Fibroblast of the conjunctiva (primary cell): Measurements from ENCODE around the gene USH2A.

Experiments
- DNase-seq: peaks from one replicate; pipeline ENCODE4 v3.0.0-alpha.2; 2010; ENCODE audit warnings: low read depth

Gene USH2A

DNA sequence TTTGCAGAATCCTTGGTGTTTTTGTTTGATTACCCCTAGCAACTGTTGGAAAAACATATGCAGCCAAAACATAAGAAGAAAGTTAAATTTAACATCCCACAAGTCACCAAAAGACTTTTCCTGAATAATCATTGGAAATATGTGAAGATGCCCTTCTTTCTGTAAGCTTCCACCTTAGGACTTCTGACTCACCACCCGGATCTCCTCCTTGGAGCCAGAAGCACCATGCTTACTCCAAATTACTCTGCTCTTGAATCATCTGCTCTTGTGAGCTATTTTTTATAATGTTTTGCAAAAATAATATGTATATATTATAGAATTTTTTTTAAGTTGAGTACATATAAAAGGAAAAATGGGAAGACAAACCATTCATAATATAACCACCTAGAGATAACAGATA is 464.4 kb downstream of the USH2A start:
- DNase-seq, result peak; percentile 6

DNA sequence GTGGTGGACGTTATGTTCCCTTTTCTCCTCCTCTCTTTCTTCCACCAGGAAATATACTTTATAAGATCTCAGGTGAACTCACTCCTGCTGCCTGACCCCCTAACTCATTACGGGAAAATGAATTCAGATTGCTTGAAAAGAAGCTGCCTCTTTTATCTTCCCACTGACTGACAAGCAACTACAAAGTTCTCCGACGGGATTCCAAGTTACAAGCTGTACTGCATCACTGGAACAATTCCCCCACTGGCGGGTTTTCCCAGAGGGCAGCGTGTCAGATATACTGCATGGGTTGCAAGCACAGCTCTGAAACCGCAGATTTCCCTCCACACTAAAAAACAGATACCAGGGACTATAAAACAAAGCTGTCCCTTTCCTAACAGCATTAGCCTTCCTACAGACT is 465.6 kb downstream of the USH2A start:
- DNase-seq, result no peak

DNA sequence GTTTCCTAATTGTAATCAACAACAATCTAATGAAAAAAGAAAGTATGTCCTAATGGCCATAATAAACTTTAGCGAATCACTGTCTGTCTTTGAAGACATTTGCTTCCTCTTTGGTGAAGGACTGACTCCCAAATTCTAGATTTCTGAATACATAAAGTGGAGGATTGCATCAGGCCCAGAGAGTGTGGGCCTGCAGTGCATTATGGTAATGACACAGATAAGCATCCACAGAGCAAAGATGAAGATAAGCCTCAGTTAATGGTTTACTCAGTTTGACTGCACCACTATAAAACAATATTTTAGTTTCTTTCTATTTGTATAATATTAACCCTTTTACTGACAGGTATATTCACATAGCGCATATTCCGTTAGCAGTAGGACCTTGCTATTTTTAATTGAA is 490.7 kb downstream of the USH2A start:
- no peak for DNase-seq

DNA sequence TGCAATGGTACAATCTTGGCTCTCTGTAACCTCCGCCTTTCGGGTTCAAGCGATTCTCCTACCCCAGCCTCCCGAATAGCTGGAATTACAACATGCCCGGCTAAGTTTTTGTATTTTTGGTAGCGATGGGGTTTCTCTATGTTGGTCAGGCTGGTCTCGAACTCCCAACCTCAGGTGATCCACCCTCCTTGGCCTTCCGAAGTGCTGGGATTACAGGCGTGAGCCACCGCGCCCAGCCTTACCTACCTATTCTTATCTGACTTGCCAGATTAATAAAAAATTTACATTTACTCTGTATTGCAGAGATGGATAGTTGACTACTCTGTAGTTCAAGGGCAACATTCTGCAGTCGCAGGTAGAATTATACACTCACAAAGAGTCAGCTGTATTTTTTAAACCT is 496.6 kb downstream of the USH2A start:
- DNase-seq, result no peak

DNA sequence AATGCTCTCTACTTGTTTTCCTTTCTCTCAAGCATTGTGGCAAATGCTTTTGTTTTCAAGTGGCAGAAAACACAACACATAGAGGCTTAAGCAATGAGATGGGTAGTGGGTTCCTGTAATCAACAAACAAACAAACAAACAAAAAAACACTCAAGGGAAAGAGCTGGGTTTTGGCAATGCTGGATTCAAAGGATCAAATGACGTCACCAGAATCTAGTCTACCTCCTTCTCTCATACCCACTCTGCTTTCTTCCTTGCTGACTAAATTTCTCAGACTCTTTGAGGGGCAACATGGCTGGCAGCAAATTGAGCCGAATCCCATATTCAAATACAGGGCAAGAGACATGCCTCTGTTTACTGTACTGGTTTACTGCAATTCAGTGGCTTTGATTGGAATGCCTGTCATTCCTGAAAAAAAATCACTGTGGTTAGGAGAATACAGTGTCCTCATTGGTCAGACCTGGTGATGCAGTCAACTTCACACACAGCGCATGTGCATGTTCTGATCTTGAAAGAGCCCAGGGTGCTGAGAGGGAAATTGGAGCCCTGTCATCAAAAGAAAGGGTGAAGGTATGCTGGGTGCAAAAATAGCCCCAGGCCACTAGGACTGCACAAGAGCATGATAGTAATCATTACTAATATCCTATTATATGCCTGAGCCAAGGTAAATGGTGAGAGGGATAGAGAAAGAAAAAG is 500.0 kb downstream of the USH2A start:
- no peak for DNase-seq

DNA sequence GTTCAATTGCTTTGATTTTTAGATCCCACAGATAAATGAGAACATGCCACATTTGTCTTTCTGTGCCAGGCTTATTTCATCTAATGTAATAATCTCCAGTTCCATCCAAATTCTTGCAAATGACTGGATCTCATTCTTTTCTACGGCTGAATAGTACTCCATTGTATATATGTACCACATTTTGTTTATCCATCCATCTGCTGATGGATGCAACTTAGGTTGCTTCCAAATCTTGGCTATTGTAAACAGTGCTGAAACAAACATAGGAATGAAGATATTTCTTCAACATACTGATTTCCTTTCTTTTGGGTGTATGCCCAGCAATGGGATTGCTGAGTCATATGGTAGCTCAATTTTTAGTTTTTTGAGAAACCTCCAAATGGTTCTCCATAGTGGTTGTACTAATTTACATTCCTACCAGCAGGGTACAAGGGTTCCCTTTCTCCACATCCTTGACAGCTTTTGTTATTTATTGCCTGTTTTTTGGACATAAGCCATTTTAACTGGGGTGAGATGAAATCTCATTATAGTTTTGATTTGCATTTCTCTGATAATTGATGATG is 511.8 kb downstream of the USH2A start:
- DNase-seq, result no peak

DNA sequence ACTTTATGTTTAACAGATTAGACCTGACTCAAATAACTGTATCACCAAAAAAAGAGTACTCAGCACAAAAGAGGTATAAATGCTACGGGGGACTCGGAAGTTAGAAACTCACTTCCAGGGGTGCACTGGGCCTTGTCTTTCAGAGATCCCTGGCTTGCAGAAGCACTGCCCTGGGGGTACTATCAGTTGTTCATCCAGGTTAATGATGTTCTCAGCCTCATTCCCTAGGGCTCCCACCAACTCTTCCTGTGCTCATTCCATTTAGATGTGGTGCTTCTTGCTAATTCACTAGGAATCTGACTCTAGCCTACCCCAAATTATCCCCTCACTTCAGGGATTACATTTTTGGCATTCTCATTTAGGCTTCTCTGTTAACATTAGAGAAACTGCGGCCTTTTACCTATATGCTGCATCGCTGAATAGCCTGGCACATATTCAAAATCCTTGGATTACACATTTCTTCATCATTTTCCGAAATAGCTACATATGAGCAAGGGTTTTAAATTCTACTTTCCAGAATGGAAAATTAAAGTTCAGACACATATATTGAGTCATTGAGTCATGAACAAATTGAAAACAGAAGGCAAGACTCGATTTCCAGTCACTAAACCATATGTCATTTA is 517.6 kb downstream of the USH2A start:
- peak; percentile 63 for DNase-seq

DNA sequence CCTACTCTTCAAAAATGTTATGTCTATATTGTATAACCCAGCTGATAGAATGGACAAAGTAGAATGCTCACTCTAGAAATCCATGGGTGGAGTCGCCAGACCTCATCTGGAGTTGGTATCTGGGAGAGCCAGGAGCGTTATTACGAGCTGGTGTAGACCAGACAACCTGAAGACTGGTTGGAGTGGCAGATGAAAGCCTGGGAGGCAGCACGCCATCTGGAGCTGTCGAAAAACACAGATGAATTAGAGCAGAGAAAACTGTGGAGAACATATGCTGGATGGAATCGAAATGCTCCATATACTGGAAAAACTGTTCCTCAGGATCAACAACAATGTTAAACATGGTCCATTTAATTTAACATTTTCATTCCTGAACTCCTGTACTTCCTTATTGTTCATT is 522.6 kb downstream of the USH2A start:
- no peak for DNase-seq

DNA sequence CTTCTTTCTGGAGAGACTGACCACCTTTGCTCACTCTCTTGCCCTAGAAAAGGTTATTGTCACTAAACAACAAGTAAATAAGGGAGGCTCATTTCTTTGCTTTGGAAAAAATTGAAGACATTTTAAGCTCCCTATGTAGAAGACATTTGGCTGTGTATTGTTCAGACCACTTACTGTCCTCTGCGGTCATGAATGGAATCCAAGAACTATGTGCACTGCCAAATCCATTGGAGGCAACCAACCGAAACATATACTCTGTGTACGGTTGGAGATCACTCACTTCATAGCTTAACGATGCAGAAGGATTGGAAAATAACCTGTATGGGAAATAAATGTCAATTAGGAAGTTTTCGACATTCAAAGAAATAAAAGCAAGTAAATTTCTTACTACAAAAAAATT is 523.3 kb downstream of the USH2A start:
- DNase-seq, result no peak

DNA sequence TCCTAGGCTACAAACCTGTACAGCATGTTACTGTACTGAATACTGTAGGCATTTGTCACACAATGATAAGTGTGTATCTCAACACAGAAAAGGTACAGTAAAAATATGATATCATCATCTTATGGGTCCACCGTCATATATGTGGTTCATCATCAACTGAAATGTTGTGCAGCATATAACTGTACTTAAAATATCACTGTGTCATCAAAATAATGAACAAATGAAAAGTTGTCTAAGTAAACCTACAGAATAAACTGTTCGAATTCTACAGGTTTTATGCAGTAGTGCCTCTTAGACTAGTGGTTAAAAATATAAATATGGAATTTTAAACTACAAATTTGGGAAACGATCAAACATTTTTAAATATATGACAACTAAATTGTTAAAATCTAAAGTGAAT is 527.4 kb downstream of the USH2A start:
- DNase-seq, result no peak

DNA sequence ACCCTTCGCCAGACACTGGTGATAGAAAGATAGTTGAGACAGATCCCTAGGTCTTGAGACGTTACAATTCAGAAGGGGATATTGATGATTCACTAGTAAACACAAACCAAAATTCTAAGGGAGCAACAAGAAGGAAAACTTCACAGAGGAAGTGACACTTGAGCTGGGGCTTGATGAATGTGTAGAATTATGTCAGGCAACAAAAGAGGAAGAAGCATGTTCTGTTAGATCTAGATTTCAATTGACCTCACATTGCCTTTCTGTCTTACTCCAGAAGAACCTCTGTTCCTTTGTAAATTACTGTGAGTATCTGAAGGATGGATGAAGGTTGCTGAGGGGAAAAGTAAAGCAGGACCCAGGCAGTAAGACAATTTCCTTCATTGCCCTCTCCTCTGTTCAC is 528.0 kb downstream of the USH2A start:
- no peak for DNase-seq

DNA sequence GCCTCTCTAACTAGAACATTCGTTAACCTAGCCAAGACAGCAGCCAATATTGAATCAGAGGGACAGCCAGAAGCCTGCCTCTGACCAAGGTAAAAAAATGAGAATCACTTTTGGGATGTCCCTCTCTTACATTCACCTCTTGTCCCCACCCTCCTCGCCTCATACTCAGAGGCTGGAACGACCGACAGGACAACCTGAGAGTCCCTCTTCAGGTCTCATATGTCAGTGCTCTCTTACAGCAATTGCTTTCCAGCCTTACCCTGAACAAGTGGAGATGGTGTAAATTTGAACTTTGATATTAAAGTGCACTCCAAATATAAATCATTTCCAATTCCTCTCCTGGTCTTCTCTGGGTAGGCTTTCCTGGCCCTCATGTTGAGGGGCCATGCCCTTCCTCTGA is 528.6 kb downstream of the USH2A start:
- no peak for DNase-seq

DNA sequence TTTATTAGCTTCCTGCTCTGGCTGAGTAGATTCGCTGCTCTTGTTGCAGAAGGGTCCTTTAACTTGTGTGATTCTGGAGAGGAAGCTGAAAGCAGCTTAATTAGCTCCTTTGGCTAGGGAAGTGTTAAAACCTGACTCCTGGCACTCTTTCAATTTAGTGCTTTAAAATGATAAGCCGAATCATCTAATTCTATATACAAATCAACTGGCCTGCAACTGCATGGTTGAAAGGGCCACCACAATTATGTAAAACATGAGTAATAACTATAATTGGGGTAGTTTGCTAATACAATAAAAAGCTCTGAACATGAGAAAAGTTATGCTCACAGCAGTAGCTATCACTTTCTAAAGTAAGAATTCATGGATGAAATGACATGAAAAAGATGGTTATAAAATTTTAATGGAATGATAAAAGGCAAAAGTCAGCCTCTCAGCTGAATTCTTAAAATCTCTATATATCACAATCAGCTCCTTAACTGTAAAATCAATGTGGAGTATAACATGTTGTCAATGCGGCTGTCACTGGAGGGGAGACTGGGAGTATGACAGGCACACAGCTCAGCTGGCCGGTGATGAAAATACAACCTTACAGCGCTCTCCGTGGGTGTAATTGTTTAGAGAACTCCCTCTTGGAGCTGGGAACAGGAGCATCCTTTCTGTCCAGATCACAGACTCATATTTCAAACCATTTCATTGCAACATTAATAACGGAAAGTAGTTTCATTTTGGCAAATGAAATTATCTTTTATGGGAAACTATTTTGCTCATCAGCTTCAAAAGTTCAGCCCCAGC is 531.8 kb downstream of the USH2A start:
- no peak for DNase-seq

DNA sequence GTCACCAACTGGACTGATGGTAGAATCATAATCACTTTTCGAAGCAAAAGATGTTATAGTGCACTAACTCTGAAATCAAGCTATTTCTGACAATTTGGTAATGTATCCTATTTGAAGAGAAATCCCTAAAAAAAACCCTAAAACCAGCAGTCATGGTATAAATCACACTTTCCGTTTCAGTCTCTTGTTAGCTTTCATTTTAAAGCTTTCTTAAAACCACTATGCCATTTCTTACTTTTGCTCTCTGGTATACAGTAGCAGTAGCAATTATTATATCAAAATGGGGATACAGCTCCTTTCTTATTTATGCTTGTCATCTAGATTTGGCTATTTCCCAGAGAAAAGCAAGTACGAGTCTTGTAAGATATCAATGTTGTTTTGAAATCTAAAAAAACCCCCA is 532.8 kb downstream of the USH2A start:
- DNase-seq, result no peak

DNA sequence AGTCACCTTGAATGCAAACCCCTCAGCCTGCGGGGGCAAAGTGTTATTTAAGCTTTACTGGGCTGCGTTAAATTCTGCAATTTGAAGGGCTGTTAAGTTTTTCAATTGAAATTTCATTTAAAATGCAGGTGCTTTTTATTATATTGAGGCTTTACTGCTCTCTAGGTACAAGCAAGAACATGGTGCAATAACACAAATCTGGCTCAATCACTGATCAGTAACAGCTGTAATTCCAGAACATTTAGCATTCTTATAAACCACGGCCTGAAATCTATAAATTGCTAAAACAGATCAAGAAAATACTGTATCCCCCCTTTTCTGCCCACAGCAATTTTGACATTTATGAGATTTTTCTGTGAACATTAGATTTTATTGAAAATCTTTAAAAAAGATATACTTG is 533.4 kb downstream of the USH2A start:
- DNase-seq, result no peak

DNA sequence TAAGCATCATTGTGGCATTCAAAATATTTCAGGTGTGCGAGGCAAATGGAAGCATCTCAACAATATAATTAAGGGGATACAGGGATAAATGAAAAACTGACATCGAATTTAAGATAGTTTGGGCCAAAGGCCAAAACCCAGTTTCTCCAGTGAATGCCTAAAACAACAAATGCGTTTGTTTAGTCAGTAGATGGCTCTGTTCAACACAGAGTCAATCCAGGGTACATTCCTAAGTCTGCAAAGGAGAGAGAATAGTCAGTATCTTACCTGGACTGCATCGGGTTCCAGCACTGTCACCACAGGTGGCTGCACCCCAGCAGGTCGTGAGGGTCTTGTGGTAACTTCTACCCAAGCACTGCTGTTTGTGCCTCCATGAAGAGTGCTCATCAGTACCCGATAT is 535.1 kb downstream of the USH2A start:
- DNase-seq, result no peak

DNA sequence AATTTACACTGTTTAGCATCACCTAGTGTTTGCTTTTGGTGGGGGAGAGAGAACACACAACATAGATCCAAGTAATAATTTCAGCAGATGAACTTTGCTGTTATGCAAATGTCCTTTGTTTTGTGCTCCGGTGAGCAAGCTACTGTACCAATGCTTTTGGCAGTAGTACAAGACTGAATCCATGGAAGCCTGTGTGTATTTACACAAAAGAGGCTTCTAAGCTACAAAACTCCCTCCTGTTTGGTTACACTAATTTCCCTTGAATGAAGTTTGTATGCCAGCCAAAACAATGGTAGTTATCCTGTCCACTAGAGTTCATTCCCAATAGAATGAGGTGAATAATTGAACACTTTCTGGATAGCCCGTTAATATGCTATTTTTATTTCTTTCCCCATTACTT is 535.6 kb downstream of the USH2A start:
- DNase-seq, result no peak

DNA sequence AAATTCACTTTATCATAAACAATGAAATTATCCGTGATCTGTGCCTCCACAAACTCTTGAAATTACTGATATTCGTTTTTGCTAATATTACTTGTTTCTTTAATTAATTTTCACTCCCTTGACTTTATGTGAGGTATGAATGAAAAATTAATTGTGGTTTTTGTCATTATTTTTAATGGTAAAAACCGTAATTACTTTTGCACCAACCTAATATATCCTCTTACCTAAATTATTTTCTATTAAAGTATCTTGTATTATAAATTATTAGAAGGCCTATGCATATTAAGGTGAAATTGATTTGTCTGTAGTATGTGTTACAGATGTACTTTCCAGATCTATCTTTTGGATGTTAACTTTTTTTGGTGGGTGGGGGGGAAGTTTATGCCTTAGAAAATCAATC is 540.2 kb downstream of the USH2A start:
- no peak for DNase-seq

DNA sequence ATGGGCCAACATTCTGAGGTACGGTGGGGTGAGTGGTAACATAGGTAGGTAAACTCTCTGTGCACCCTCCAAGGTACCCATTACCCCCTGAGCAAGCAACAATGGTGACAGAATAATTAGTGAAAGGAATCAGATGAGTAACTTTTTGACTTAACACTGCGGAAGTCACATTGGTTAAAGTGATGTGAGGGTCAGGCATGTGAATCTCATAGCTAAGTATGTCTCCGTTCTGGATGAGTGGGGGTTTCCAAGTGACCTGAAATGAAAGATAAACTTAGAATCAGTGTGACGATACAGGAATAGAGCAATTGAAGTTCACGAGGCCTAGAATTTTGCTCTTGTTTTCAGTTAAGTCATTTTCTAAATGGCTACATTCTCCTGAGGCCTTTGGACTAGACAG is 544.4 kb downstream of the USH2A start:
- no peak for DNase-seq

DNA sequence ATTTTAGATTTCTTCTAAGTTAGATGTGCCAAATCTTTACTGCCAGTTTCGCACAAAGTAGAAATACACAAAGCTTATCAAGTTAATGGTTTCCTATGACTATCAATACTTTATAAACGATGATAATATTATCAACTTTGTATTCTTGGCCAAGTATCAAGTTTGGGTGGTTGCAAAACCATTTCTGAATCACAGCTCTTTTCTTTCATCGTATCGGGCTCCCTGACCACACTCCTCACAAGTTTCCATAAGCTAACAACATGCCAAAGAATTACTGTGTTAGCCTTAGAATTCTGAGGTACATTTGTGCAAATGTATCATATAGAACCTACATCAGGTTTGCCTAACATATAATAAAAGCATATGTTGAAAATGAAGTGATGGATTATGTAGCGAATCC is 545.1 kb downstream of the USH2A start:
- DNase-seq, result no peak

DNA sequence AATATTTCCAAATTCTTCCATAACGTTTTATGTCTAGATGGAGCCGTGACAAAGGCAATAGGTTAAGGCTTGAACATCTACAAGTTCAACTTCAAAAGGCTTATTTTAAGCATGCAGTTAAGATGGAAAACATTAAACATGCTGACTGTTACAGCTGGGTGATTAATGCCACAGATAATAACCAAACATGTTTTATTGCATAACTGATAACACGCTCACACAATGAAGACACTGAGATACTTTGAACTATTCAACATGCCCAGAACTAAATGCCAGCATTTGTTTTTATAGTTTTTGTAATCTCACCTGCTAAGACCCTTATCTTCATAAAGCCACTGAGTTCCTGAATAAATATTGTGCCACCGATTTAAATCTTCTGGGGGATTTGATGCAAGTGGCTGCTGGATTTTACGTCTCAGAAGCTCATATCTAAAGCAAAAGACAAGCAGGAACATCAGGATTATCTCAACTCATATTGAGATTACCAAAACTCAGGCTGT is 545.7 kb downstream of the USH2A start:
- DNase-seq, result no peak

DNA sequence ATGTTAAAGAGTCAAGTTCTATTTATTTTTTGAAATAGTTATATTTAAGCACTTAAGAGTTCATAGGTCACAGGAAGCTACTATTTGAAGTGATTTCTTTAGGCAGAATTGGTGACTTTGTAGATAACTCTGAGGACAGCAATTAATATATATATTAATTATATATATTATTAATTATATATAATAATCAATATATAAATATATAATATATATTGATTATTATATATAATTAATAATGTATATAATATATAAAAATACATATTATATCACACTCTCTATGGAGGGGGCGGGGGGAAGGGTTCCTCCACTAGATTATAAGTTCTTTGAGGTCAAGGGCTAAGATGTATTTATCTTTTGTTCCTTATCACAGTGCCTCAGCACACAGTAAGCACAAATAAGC is 547.5 kb downstream of the USH2A start:
- DNase-seq, result no peak

DNA sequence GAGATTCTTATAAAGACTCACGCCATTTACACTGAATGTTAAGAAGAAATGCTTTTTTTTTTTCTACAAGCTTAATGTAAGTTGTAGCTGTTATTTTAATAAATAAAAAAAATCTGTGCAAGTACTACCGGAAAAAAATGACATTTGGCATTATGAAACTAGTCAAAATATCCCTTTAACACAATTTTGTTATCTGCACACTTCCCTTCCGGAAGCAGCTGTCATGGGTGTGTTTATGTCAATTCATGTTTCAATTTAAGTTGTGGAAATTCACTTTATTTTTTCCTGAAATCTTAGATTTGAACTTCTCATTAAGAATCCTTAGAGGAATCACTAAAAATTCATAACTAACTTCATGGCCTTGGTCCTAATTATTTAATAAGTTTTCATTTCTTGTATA is 548.0 kb downstream of the USH2A start:
- no peak for DNase-seq
